ENCODE measurements around the gene AP2B1. TPM values are rescaled to one million over a fixed set of nuclear protein-coding genes. Genes with fewer than 3 reads are reported as not detected.

AP2B1 gene
- total and polyA plus RNA-seq, 2 experiments from 2014 or later = 76.1 to 87.0 TPM

DNA sequence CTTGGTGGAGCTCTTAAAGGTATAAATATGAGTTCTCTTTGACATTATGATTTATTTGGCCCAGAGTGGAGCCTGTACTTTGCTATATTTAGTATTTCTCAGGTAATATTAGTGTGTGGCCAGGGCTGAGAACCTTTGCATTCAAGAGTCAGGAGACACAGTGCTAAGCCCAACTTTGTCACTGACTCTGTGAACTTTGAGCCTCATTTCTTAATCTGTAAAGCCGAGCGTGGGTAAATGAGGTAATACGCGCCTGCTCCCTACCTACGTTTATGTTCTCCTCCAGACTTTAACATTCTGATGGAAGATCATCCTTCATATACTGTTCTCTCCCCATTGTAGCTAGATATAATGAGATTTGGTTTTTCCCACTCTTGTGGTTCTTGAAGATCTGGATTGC lies 10.5 kb downstream of the AP2B1 start:
- Histone ChIP-seq H3K36me3 (replicated peaks; ENCODE audit: insufficient read depth, low read depth) (peaks cover 12% of the 10 kb centered on the region), H4K20me1 (ENCODE audit: insufficient read depth, poor library complexity, severe bottlenecking) (peaks cover 15% of the 10 kb centered on the region), H3K27me3 (no peaks in the 10 kb centered on the region), H3K4me2 (no peak overlapping the region), H3K27ac (peak overlapping the region; percentile 42), H2AFZ (no peak overlapping the region), H3K79me2 (peaks cover 73% of the 10 kb centered on the region), H3K9me3 (ENCODE audit: low read depth) (no peaks in the 10 kb centered on the region), H3K4me1 (ENCODE audit: insufficient read depth) (no peaks in the 10 kb centered on the region), H3K4me3 (no peak overlapping the region), H3K9me2 (replicated peaks; ENCODE audit: insufficient read depth) (no peaks in the 10 kb centered on the region)
- TF ChIP-seq EZH2phosphoT487 (IDR thresholded peaks at IDR 0.05; ENCODE audit: low read depth, severe bottlenecking, unreplicated experiment) (no peak), EZH2 (IDR thresholded peaks at IDR 0.05; ENCODE audit: borderline replicate concordance) (no peak)
- TF ChIP-seq, protein P1, sequence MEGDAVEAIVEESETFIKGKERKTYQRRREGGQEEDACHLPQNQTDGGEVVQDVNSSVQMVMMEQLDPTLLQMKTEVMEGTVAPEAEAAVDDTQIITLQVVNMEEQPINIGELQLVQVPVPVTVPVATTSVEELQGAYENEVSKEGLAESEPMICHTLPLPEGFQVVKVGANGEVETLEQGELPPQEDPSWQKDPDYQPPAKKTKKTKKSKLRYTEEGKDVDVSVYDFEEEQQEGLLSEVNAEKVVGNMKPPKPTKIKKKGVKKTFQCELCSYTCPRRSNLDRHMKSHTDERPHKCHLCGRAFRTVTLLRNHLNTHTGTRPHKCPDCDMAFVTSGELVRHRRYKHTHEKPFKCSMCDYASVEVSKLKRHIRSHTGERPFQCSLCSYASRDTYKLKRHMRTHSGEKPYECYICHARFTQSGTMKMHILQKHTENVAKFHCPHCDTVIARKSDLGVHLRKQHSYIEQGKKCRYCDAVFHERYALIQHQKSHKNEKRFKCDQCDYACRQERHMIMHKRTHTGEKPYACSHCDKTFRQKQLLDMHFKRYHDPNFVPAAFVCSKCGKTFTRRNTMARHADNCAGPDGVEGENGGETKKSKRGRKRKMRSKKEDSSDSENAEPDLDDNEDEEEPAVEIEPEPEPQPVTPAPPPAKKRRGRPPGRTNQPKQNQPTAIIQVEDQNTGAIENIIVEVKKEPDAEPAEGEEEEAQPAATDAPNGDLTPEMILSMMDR (IDR thresholded peaks at IDR 0.05; ENCODE audit: poor library complexity) = no peak
- WGBS (ENCODE audit: low lambda C conversion rate, missing lambda C conversion rate) = 71% methylated on average over 5 of the region's 5 CpGs
- DNase-seq (ENCODE audit: low spot score) = peak; percentile 20

GRCh38 chr17:35603674-35604073 lies 16.6 kb downstream of the AP2B1 start:
- Histone ChIP-seq H3K79me2 (peaks cover 15% of the 10 kb centered on the region), H3K4me2 (no peak overlapping the region), H2AFZ (no peak overlapping the region), H3K9me2 (replicated peaks; ENCODE audit: insufficient read depth) (no peaks in the 10 kb centered on the region), H3K27me3 (no peaks in the 10 kb centered on the region), H3K36me3 (replicated peaks; ENCODE audit: insufficient read depth, low read depth) (peaks cover 6% of the 10 kb centered on the region), H4K20me1 (ENCODE audit: insufficient read depth, poor library complexity, severe bottlenecking) (peaks cover 1% of the 10 kb centered on the region), H3K9me3 (ENCODE audit: low read depth) (no peaks in the 10 kb centered on the region), H3K4me1 (ENCODE audit: insufficient read depth) (no peaks in the 10 kb centered on the region), H3K27ac (no peak overlapping the region), H3K4me3 (no peak overlapping the region)
- no peak for TF ChIP-seq EZH2phosphoT487 (IDR thresholded peaks at IDR 0.05; ENCODE audit: low read depth, severe bottlenecking, unreplicated experiment)
- no peak for TF ChIP-seq EZH2 (IDR thresholded peaks at IDR 0.05; ENCODE audit: borderline replicate concordance)
- TF ChIP-seq, protein P1 (IDR thresholded peaks at IDR 0.05; ENCODE audit: poor library complexity) = no peak
- WGBS (ENCODE audit: low lambda C conversion rate, missing lambda C conversion rate) = 96% methylated on average over 7 of the region's 7 CpGs
- no peak for DNase-seq (ENCODE audit: low spot score)

DNA sequence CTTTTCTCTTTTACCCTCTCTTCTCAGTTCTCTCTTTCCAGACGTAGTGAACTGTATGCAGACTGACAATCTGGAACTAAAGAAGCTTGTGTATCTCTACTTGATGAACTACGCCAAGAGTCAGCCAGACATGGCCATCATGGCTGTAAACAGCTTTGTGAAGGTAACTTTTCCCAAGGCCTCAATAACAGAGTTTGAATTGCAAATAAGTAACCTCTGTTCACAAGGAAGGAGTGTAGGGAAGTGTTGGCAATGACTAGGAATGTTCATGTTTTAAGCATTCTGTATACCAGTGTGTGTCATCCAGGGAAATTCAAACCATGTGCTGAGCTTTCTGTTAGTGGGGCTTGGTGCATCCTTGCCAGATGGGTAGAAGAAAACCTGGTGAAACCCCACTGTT lies 18.6 kb downstream of the AP2B1 start:
- Histone ChIP-seq H4K20me1 (ENCODE audit: insufficient read depth, poor library complexity, severe bottlenecking) (no peaks in the 10 kb centered on the region), H3K4me3 (no peak overlapping the region), H3K4me2 (no peak overlapping the region), H3K36me3 (replicated peaks; ENCODE audit: insufficient read depth, low read depth) (no peaks in the 10 kb centered on the region), H3K79me2 (peaks cover 2% of the 10 kb centered on the region), H2AFZ (no peak overlapping the region), H3K9me2 (replicated peaks; ENCODE audit: insufficient read depth) (no peaks in the 10 kb centered on the region), H3K27ac (no peak overlapping the region), H3K9me3 (ENCODE audit: low read depth) (no peaks in the 10 kb centered on the region), H3K27me3 (no peaks in the 10 kb centered on the region), H3K4me1 (ENCODE audit: insufficient read depth) (no peaks in the 10 kb centered on the region)
- DNase-seq (ENCODE audit: low spot score) = no peak
- 88% methylated on average over 2 of the region's 2 CpGs for WGBS (ENCODE audit: low lambda C conversion rate, missing lambda C conversion rate)
- TF ChIP-seq, protein P1 (IDR thresholded peaks at IDR 0.05; ENCODE audit: poor library complexity) = no peak
- TF ChIP-seq EZH2 (IDR thresholded peaks at IDR 0.05; ENCODE audit: borderline replicate concordance) (no peak), EZH2phosphoT487 (IDR thresholded peaks at IDR 0.05; ENCODE audit: low read depth, severe bottlenecking, unreplicated experiment) (no peak)
